NCI-H1092 (cell line): ENCODE results near the gene USP31.
"Not testable (repeated sequence)": the region's sequence is repeated elsewhere in the genome, so short reads cannot be mapped to it uniquely, and the experiment has no call there.

Experiments
- DNase-seq: peaks from one replicate; lab custom pipeline; 2025; lab: John Stamatoyannopoulos, UW

The USP31 gene

GRCh38 chr16:23096450-23096849 lies 52.8 kb downstream of the USP31 start:
- DNase-seq: not testable (repeated sequence)

- DNase-seq: not testable (repeated sequence)
Measured at GRCh38 chr16:23094136-23094535, 55.1 kb downstream of the USP31 start.

GRCh38 chr16:23092801-23093117 lies 56.5 kb downstream of the USP31 start:
- DNase-seq: no peak

GRCh38 chr16:23092072-23092800 lies 57.0 kb downstream of the USP31 start:
- no peak for DNase-seq

GRCh38 chr16:23089111-23089510 lies 60.1 kb downstream of the USP31 start:
- no peak for DNase-seq

- no peak for DNase-seq
Measured at GRCh38 chr16:23088018-23088417, 61.2 kb downstream of the USP31 start.

- DNase-seq: no peak
Measured at GRCh38 chr16:23085949-23086348, 63.3 kb downstream of the USP31 start.

GRCh38 chr16:23082161-23082788 lies 67.0 kb downstream of the USP31 start:
- peak; percentile 12 for DNase-seq

GRCh38 chr16:23081675-23082119 lies 67.6 kb downstream of the USP31 start:
- DNase-seq: no peak

GRCh38 chr16:23080747-23081146 lies 68.5 kb downstream of the USP31 start:
- DNase-seq: no peak

GRCh38 chr16:23080329-23080728 lies 68.9 kb downstream of the USP31 start:
- DNase-seq: no peak

GRCh38 chr16:23079675-23080301 lies 69.5 kb downstream of the USP31 start:
- DNase-seq: no peak

- DNase-seq: no peak
Measured at GRCh38 chr16:23074423-23074822, 74.8 kb downstream of the USP31 start.

- DNase-seq: no peak
Measured at GRCh38 chr16:23072769-23073549, 76.3 kb downstream of the USP31 start.

GRCh38 chr16:23072084-23072599 lies 77.1 kb downstream of the USP31 start:
- no peak for DNase-seq

GRCh38 chr16:23071196-23072083 lies 77.8 kb downstream of the USP31 start:
- no peak for DNase-seq

GRCh38 chr16:23069844-23070243 lies 79.4 kb downstream of the USP31 start:
- DNase-seq: no peak

- no peak for DNase-seq
Measured at GRCh38 chr16:23068079-23068736, 81.0 kb downstream of the USP31 start.

GRCh38 chr16:23066676-23067075 lies 82.6 kb downstream of the USP31 start:
- no peak for DNase-seq

GRCh38 chr16:23064639-23065038 lies 84.6 kb downstream of the USP31 start:
- DNase-seq: no peak

- no peak for DNase-seq
Measured at GRCh38 chr16:23062524-23062923, 86.7 kb downstream of the USP31 start.
